Measurements from ENCODE around the gene ADAT2.

ADAT2 gene

GRCh38 chr6:143431226-143431625 lies 19.3 kb downstream of the ADAT2 start:
- Histone ChIP-seq H3K36me3 (replicated peaks) (peaks cover 2% of the 10 kb centered on the region), H3K4me3 (ENCODE audit: low read depth, low read length) (no peak overlapping the region), H3K27me3 (replicated peaks) (no peaks in the 10 kb centered on the region), H3K27ac (no peak overlapping the region)
- in situ Hi-C loops (cut with HindIII; ENCODE audit: low pct_ligation_motif_present, low sequenced_read_pairs) = no loop called here
- no peak for TF ChIP-seq CTCF (IDR thresholded peaks at IDR 0.05; ENCODE audit: low read depth, low read length, missing control alignments)
- no peak for DNase-seq

- in situ Hi-C loops (cut with HindIII; ENCODE audit: low pct_ligation_motif_present, low sequenced_read_pairs) = loop anchor here (10.0 kb wide), 1 partner anchor 735 kb away; no protein-coding TSS in a partner anchor
- no peak for TF ChIP-seq CTCF (IDR thresholded peaks at IDR 0.05; ENCODE audit: low read depth, low read length, missing control alignments)
- no peak for DNase-seq
- H3K36me3 ChIP-seq (replicated peaks) = peaks cover 2% of the 10 kb centered on the region
- no peaks in the 10 kb centered on the region for H3K27me3 ChIP-seq (replicated peaks)
- no peak overlapping the region for H3K4me3 ChIP-seq (ENCODE audit: low read depth, low read length)
- H3K27ac ChIP-seq = no peak overlapping the region
Observed at GRCh38 chr6:143429970-143430369, 20.5 kb downstream of the ADAT2 start.

- TF ChIP-seq CTCF (IDR thresholded peaks at IDR 0.05; ENCODE audit: low read depth, low read length, missing control alignments) = peak; percentile 99
Observed at GRCh38 chr6:143427109-143427817, 23.2 kb downstream of the ADAT2 start.

GRCh38 chr6:143426026-143426425 lies 24.5 kb downstream of the ADAT2 start:
- in situ Hi-C loops (cut with HindIII; ENCODE audit: low pct_ligation_motif_present, low sequenced_read_pairs) = loop anchor here (10.0 kb wide), 1 partner anchor 731 kb away; no protein-coding TSS in a partner anchor
- no peak for DNase-seq
- no peak for TF ChIP-seq CTCF (IDR thresholded peaks at IDR 0.05; ENCODE audit: low read depth, low read length, missing control alignments)
- Histone ChIP-seq H3K4me3 (ENCODE audit: low read depth, low read length) (no peak overlapping the region), H3K27ac (no peak overlapping the region), H3K27me3 (replicated peaks) (no peaks in the 10 kb centered on the region), H3K36me3 (replicated peaks) (no peaks in the 10 kb centered on the region)

More at GRCh38 chr6:143427109-143427817, 23.2 kb downstream of the ADAT2 start:
- Histone ChIP-seq H3K27ac (no peak overlapping the region), H3K27me3 (replicated peaks) (no peaks in the 10 kb centered on the region), H3K36me3 (replicated peaks) (no peaks in the 10 kb centered on the region), H3K4me3 (ENCODE audit: low read depth, low read length) (no peak overlapping the region)
- in situ Hi-C loops (cut with HindIII; ENCODE audit: low pct_ligation_motif_present, low sequenced_read_pairs) = loop anchor here (10.0 kb wide), 1 partner anchor 732 kb away; no protein-coding TSS in a partner anchor
- peak; percentile 75 for DNase-seq

GRCh38 chr6:143419526-143419925 lies 31.0 kb downstream of the ADAT2 start:
- in situ Hi-C loops (cut with HindIII; ENCODE audit: low pct_ligation_motif_present, low sequenced_read_pairs) = no loop called here
- Histone ChIP-seq H3K36me3 (replicated peaks) (no peaks in the 10 kb centered on the region), H3K27me3 (replicated peaks) (no peaks in the 10 kb centered on the region), H3K27ac (no peak overlapping the region), H3K4me3 (ENCODE audit: low read depth, low read length) (no peak overlapping the region)
- DNase-seq = no peak
- TF ChIP-seq CTCF (IDR thresholded peaks at IDR 0.05; ENCODE audit: low read depth, low read length, missing control alignments) = no peak
